HEK293 (cell line): ENCODE results near the gene STK11.
A peak's percentile ranks its signal among the peaks of the same experiment; 100 is the strongest.

Experiments used
- IKZF3 ChIP-seq: fragments of 450-650 bp; IDR thresholded peaks from 2 replicates; pipeline ENCODE4 v1.5.0; 2018; ENCODE audit warnings: missing biosample characterization, mild to moderate bottlenecking, missing genetic modification characterization, moderate library complexity
- KLF8 ChIP-seq: fragments of 450-650 bp; formaldehyde crosslinking; IDR thresholded peaks from 2 replicates; pipeline ENCODE4 v1.5.1; 2016; ENCODE audit warnings: missing biosample characterization, missing genetic modification characterization
- KLF9 ChIP-seq: fragments of 450-650 bp; formaldehyde crosslinking; IDR thresholded peaks from 2 replicates; pipeline ENCODE4 v1.5.1; 2016; ENCODE audit warnings: missing biosample characterization, missing genetic modification characterization, low read depth
- MEIS1 ChIP-seq: sonication (generic); formaldehyde crosslinking; IDR thresholded peaks from 2 replicates; pipeline ENCODE4 v1.8.1; 2022; ENCODE audit warnings: missing genetic modification reagents, mild to moderate bottlenecking, borderline replicate concordance
- PRDM1 ChIP-seq: fragments of 450-650 bp; formaldehyde crosslinking; IDR thresholded peaks from 2 replicates; pipeline ENCODE4; 2016; ENCODE audit warnings: missing biosample characterization, missing genetic modification characterization
- PRDM4 ChIP-seq: fragments of 450-650 bp; formaldehyde crosslinking; IDR thresholded peaks from 2 replicates; pipeline ENCODE4 v1.5.1; 2017; ENCODE audit warnings: missing biosample characterization, missing genetic modification characterization
- REPIN1 ChIP-seq: fragments of 450-650 bp; formaldehyde crosslinking; IDR thresholded peaks from 2 replicates; pipeline ENCODE4 v1.5.1; 2017; ENCODE audit warnings: missing biosample characterization, missing genetic modification characterization, low read depth
- SETDB1 ChIP-seq: IDR thresholded peaks from one replicate; pipeline ENCODE4 v1.6.1; 2017; ENCODE audit warnings: mild to moderate bottlenecking, low read length, moderate library complexity, mixed read lengths; ENCODE audit not compliant: insufficient read length
- ZBTB48 ChIP-seq: fragments of 450-650 bp; formaldehyde crosslinking; IDR thresholded peaks from 2 replicates; pipeline ENCODE4 v1.5.1; 2016; ENCODE audit warnings: missing biosample characterization, missing genetic modification characterization
- ZFP3 ChIP-seq: fragments of 450-650 bp; formaldehyde crosslinking; IDR thresholded peaks from 2 replicates; pipeline ENCODE4 v1.5.1; 2016; ENCODE audit warnings: low read depth, missing biosample characterization, missing genetic modification characterization
- ZNF174 ChIP-seq: fragments of 450-650 bp; formaldehyde crosslinking; IDR thresholded peaks from 2 replicates; pipeline ENCODE4 v1.5.0; 2017; ENCODE audit warnings: missing biosample characterization, mild to moderate bottlenecking, missing genetic modification characterization
- ZNF24 ChIP-seq: fragments of 450-650 bp; formaldehyde crosslinking; IDR thresholded peaks from 2 replicates; pipeline ENCODE4 v1.5.1; 2016; ENCODE audit warnings: missing biosample characterization, missing genetic modification characterization
- ZNF280D ChIP-seq: fragments of 450-650 bp; formaldehyde crosslinking; IDR thresholded peaks from 2 replicates; pipeline ENCODE4 v1.5.1; 2016; ENCODE audit warnings: missing biosample characterization, missing genetic modification characterization
- ZNF302 ChIP-seq: fragments of 450-650 bp; formaldehyde crosslinking; IDR thresholded peaks from 2 replicates; pipeline ENCODE4 v1.5.1; 2016; ENCODE audit warnings: missing biosample characterization, missing genetic modification characterization, low read depth
- ZNF335 ChIP-seq: fragments of 450-650 bp; formaldehyde crosslinking; conservative IDR thresholded peaks from 2 replicates; pipeline ENCODE4 v1.5.1; 2016; ENCODE audit warnings: missing biosample characterization, missing genetic modification characterization
- ZNF350 ChIP-seq: fragments of 450-650 bp; formaldehyde crosslinking; IDR thresholded peaks from 2 replicates; pipeline ENCODE4 v1.5.0; 2017; ENCODE audit warnings: missing biosample characterization, mild to moderate bottlenecking, missing genetic modification characterization
- ZNF433 ChIP-seq: fragments of 450-650 bp; formaldehyde crosslinking; IDR thresholded peaks from 2 replicates; pipeline ENCODE4 v1.5.1; 2016; ENCODE audit warnings: missing biosample characterization, missing genetic modification characterization, low read depth
- ZNF488 ChIP-seq: fragments of 450-650 bp; formaldehyde crosslinking; IDR thresholded peaks from 2 replicates; pipeline ENCODE4 v1.5.1; 2016; ENCODE audit warnings: missing biosample characterization, missing genetic modification characterization
- ZNF529 ChIP-seq: fragments of 450-650 bp; formaldehyde crosslinking; IDR thresholded peaks from 2 replicates; pipeline ENCODE4 v1.5.1; 2017; ENCODE audit warnings: missing genetic modification characterization, missing biosample characterization; ENCODE audit not compliant: insufficient replicate concordance
- ZNF530 ChIP-seq: fragments of 450-650 bp; formaldehyde crosslinking; IDR thresholded peaks from 2 replicates; pipeline ENCODE4 v1.5.1; 2016; ENCODE audit warnings: low read depth, missing biosample characterization, missing genetic modification characterization
- ZNF544 ChIP-seq: fragments of 450-650 bp; formaldehyde crosslinking; IDR thresholded peaks from 2 replicates; pipeline ENCODE4 v1.5.0; 2017; ENCODE audit warnings: missing biosample characterization, missing genetic modification characterization
- ZNF549 ChIP-seq: fragments of 450-650 bp; IDR thresholded peaks from 2 replicates; pipeline ENCODE4 v1.5.1; 2018; ENCODE audit warnings: missing biosample characterization, missing genetic modification characterization, mild to moderate bottlenecking, inconsistent platforms, moderate library complexity
- ZNF596 ChIP-seq: fragments of 450-650 bp; IDR thresholded peaks from 2 replicates; pipeline ENCODE4 v1.5.0; 2018; ENCODE audit warnings: missing biosample characterization, mild to moderate bottlenecking, missing genetic modification characterization, moderate library complexity
- ZNF664 ChIP-seq: fragments of 450-650 bp; formaldehyde crosslinking; IDR thresholded peaks from 2 replicates; pipeline ENCODE4 v1.5.1; 2016; ENCODE audit warnings: missing biosample characterization, missing genetic modification characterization
- ZNF747 ChIP-seq: fragments of 450-650 bp; formaldehyde crosslinking; IDR thresholded peaks from 2 replicates; pipeline ENCODE4 v1.5.1; 2016; ENCODE audit warnings: missing biosample characterization, missing genetic modification characterization
- ZSCAN16 ChIP-seq: fragments of 450-650 bp; formaldehyde crosslinking; IDR thresholded peaks from 2 replicates; pipeline ENCODE4 v1.5.1; 2016; ENCODE audit warnings: missing biosample characterization, missing genetic modification characterization
- TF ChIP-seq, protein P1 (sequence below): fragments of 450-650 bp; formaldehyde crosslinking; IDR thresholded peaks from 2 replicates; pipeline ENCODE4 v1.5.1; 2016; ENCODE audit warnings: missing biosample characterization, missing genetic modification characterization
- TF ChIP-seq, protein P2 (sequence below): fragments of 450-650 bp; formaldehyde crosslinking; IDR thresholded peaks from 2 replicates; pipeline ENCODE4 v1.5.1; 2017; ENCODE audit warnings: missing biosample characterization, missing genetic modification characterization

STK11 gene

GRCh38 chr19:1250437-1251260 is 45.1 kb downstream of the STK11 start (continued):
- TF ChIP-seq ZNF280D (tag by site-specific recombination) (no peak), ZNF544 (tag by site-specific recombination) (no peak), KLF8 (tag by site-specific recombination) (peak; percentile 43; the same call in 1 of the 2 replicates), ZNF302 (no peak), ZSCAN16 (tag by site-specific recombination) (no peak), ZNF549 (no peak), ZNF747 (no peak), ZNF596 (tag by site-specific recombination) (no peak), ZNF335 (tag by site-specific recombination) (no peak), SETDB1 (no peak), ZBTB48 (tag by site-specific recombination) (no peak), REPIN1 (no peak), ZNF488 (tag by site-specific recombination) (peak; percentile 22; the same call in 1 of the 2 replicates), PRDM4 (tag by site-specific recombination) (no peak), ZNF174 (tag by site-specific recombination) (no peak), ZNF664 (tag by site-specific recombination) (no peak), ZNF530 (no peak), ZFP3 (tag by site-specific recombination) (no peak), ZNF433 (tag by site-specific recombination) (no peak), ZNF529 (tag by site-specific recombination) (no peak), IKZF3 (tag by site-specific recombination) (no peak), KLF9 (tag by site-specific recombination) (peak; percentile 30), MEIS1 (CRISPR knock-in tag) (no peak; the same call in 1 of the 2 replicates), ZNF24 (tag by site-specific recombination) (peak; percentile 24; the same call in 1 of the 2 replicates), PRDM1 (tag by site-specific recombination) (no peak), ZNF350 (tag by site-specific recombination) (no peak)
- TF ChIP-seq, protein P1, sequence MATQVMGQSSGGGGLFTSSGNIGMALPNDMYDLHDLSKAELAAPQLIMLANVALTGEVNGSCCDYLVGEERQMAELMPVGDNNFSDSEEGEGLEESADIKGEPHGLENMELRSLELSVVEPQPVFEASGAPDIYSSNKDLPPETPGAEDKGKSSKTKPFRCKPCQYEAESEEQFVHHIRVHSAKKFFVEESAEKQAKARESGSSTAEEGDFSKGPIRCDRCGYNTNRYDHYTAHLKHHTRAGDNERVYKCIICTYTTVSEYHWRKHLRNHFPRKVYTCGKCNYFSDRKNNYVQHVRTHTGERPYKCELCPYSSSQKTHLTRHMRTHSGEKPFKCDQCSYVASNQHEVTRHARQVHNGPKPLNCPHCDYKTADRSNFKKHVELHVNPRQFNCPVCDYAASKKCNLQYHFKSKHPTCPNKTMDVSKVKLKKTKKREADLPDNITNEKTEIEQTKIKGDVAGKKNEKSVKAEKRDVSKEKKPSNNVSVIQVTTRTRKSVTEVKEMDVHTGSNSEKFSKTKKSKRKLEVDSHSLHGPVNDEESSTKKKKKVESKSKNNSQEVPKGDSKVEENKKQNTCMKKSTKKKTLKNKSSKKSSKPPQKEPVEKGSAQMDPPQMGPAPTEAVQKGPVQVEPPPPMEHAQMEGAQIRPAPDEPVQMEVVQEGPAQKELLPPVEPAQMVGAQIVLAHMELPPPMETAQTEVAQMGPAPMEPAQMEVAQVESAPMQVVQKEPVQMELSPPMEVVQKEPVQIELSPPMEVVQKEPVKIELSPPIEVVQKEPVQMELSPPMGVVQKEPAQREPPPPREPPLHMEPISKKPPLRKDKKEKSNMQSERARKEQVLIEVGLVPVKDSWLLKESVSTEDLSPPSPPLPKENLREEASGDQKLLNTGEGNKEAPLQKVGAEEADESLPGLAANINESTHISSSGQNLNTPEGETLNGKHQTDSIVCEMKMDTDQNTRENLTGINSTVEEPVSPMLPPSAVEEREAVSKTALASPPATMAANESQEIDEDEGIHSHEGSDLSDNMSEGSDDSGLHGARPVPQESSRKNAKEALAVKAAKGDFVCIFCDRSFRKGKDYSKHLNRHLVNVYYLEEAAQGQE (tag by site-specific recombination): 0 out of 2 replicates have a peak, but pooled peaks have one; percentile 3
- TF ChIP-seq, protein P2, sequence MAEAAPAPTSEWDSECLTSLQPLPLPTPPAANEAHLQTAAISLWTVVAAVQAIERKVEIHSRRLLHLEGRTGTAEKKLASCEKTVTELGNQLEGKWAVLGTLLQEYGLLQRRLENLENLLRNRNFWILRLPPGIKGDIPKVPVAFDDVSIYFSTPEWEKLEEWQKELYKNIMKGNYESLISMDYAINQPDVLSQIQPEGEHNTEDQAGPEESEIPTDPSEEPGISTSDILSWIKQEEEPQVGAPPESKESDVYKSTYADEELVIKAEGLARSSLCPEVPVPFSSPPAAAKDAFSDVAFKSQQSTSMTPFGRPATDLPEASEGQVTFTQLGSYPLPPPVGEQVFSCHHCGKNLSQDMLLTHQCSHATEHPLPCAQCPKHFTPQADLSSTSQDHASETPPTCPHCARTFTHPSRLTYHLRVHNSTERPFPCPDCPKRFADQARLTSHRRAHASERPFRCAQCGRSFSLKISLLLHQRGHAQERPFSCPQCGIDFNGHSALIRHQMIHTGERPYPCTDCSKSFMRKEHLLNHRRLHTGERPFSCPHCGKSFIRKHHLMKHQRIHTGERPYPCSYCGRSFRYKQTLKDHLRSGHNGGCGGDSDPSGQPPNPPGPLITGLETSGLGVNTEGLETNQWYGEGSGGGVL (tag by site-specific recombination): peak; percentile 98
